OCI-LY3 (cell line): ENCODE measurements around the gene BMP10.
"Not testable (repeated sequence)": the region's sequence is repeated elsewhere in the genome, so short reads cannot be mapped to it uniquely, and the experiment has no call there.

ENCODE experiments used
- H2AFZ ChIP-seq: fragments of 200-600, 300-600 bp; shearing (Covaris generic); 2 replicates; pipeline ENCODE4 v1.6.0; 2014; ENCODE audit warnings: antibody characterized with exemption, low read depth, low read length
- H3K27ac ChIP-seq: fragments of 200-600, 300-600 bp; sonication (generic); 2 replicates; pipeline ENCODE4 v1.5.1; 2014; ENCODE audit warnings: mild to moderate bottlenecking, low read length, moderate library complexity, mixed read lengths
- H3K27me3 ChIP-seq: fragments of 200-600, 300-600 bp; sonication (generic); 2 replicates; pipeline ENCODE4 v1.6.1; 2014; ENCODE audit warnings: low read depth, low read length, mixed read lengths
- H3K36me3 ChIP-seq: fragments of 200-600, 300-600 bp; sonication (generic); replicated peaks from 2 replicates; pipeline ENCODE3; 2014; ENCODE audit warnings: low read depth, low read length, mixed read lengths
- H3K4me1 ChIP-seq: fragments of 300-600, 200-600 bp; sonication (generic); 2 replicates; pipeline ENCODE4 v1.6.1; 2014; ENCODE audit warnings: low read length, mixed read lengths
- H3K4me2 ChIP-seq: fragments of 200-600, 300-600 bp; sonication (generic); 2 replicates; pipeline ENCODE4 v1.6.1; 2014; ENCODE audit warnings: low read length, mixed read lengths
- H3K4me3 ChIP-seq: fragments of 300-600, 200-600 bp; sonication (generic); 2 replicates; pipeline ENCODE4 v1.5.1; 2014; ENCODE audit warnings: antibody characterized with exemption, mild to moderate bottlenecking, low read length, moderate library complexity
- H3K79me2 ChIP-seq: fragments of 300-600, 200-600 bp; shearing (Covaris generic); 2 replicates; pipeline ENCODE4 v1.6.1; 2014; ENCODE audit warnings: mild to moderate bottlenecking, low read length, mixed read lengths
- H3K9ac ChIP-seq: fragments of 300-600, 200-600 bp; shearing (Covaris generic); 2 replicates; pipeline ENCODE4 v1.6.0; 2014; ENCODE audit warnings: mild to moderate bottlenecking, low read length, moderate library complexity
- H3K9me3 ChIP-seq: fragments of 200-600, 300-600 bp; shearing (Covaris generic); 2 replicates; pipeline ENCODE4 v1.6.1; 2014; ENCODE audit warnings: low read length, mixed read lengths; ENCODE audit not compliant: insufficient read depth
- H4K20me1 ChIP-seq: fragments of 200-600, 300-600 bp; sonication (generic); 2 replicates; pipeline ENCODE4 v1.6.1; 2016; ENCODE audit warnings: low read length, mixed read lengths; ENCODE audit not compliant: insufficient read depth
- EZH2phosphoT487 ChIP-seq: fragments of 200-600 bp; shearing (Covaris generic); IDR thresholded peaks from 2 replicates; pipeline ENCODE4 v1.6.1; 2018; ENCODE audit warnings: antibody characterized with exemption, mixed run types, low read depth
- TF ChIP-seq, protein P1 (sequence below): fragments of 200-600, 300-600 bp; sonication (generic); IDR thresholded peaks from 2 replicates; pipeline ENCODE4 v1.5.1; 2014; ENCODE audit warnings: antibody characterized with exemption, low read length, low read depth

Gene BMP10

DNA sequence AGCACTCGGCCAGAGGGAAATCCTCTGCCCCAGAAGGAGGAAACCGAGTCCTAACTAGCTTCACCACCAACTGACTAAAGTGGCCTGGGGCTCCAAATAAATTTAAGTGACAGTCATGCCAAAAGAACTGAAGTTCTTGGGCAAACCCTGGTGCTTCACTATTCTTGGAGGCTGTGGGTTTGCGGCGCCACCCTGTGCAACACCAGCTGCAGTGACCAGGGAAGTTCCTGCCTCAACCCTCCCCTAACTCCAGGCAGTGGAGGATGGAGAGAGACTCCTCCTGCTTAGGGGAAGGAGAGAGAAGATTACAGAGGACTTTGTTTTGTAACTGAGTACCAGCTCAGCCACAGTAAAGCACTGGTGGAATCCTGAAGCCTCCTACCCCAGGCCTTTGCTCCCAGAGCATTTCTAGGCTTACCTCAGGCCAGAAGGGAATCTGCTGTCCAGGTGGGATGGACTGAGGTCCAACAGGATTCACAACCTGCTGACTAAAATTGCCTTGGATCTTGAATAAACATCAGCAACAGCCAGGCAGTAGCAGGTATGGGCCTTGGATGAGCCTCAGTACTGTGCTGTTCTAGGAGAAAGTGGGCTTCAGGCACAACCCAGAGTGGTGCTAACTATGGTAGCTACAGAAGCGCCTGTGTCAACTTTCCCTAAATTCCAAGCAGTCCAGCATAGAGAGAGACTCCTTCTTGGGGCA, 29.4 kb upstream of the BMP10 start:
- H3K9me3 ChIP-seq = peaks cover 32% of the 10 kb centered on the region
- H3K9ac ChIP-seq = no peak overlapping the region
- no peaks in the 10 kb centered on the region for H4K20me1 ChIP-seq
- H3K27me3 ChIP-seq = no peaks in the 10 kb centered on the region
- H3K27ac ChIP-seq = no peak overlapping the region
- no peaks in the 10 kb centered on the region for H3K79me2 ChIP-seq
- H3K4me3 ChIP-seq = no peak overlapping the region
- TF ChIP-seq, protein P1, sequence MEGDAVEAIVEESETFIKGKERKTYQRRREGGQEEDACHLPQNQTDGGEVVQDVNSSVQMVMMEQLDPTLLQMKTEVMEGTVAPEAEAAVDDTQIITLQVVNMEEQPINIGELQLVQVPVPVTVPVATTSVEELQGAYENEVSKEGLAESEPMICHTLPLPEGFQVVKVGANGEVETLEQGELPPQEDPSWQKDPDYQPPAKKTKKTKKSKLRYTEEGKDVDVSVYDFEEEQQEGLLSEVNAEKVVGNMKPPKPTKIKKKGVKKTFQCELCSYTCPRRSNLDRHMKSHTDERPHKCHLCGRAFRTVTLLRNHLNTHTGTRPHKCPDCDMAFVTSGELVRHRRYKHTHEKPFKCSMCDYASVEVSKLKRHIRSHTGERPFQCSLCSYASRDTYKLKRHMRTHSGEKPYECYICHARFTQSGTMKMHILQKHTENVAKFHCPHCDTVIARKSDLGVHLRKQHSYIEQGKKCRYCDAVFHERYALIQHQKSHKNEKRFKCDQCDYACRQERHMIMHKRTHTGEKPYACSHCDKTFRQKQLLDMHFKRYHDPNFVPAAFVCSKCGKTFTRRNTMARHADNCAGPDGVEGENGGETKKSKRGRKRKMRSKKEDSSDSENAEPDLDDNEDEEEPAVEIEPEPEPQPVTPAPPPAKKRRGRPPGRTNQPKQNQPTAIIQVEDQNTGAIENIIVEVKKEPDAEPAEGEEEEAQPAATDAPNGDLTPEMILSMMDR = no peak
- no peak for TF ChIP-seq EZH2phosphoT487
- no peak overlapping the region for H3K4me2 ChIP-seq
- H3K4me1 ChIP-seq = peaks cover 1% of the 10 kb centered on the region; the same call in 1 of the 2 replicates
- H3K36me3 ChIP-seq = peaks cover 3% of the 10 kb centered on the region
- no peak overlapping the region for H2AFZ ChIP-seq

DNA sequence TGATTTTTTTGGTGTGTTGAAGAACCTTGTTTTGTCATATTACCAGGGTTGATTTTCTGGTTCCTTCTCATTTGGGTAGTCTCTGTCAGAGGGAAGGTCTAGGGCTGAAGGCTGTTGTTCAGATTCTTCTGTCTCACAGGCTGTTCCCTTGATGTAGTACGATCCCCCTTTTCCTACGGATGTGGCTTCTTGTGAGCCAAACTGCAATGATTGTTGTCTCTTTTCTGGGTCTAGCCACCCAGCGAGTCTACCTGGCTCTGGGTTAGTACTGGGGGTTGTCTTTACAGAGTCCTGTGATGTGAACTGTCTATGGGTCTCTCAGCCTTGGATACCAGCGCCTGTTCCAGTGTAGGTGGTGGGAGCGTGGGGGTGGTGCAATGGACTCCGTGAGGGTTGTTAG, 24.8 kb upstream of the BMP10 start:
- H3K9me3 ChIP-seq, H3K36me3 ChIP-seq, H3K4me3 ChIP-seq, H3K9ac ChIP-seq, H3K27me3 ChIP-seq, H4K20me1 ChIP-seq, H3K4me1 ChIP-seq, H3K79me2 ChIP-seq, H3K27ac ChIP-seq, H3K4me2 ChIP-seq, H2AFZ ChIP-seq: not testable (repeated sequence)

DNA sequence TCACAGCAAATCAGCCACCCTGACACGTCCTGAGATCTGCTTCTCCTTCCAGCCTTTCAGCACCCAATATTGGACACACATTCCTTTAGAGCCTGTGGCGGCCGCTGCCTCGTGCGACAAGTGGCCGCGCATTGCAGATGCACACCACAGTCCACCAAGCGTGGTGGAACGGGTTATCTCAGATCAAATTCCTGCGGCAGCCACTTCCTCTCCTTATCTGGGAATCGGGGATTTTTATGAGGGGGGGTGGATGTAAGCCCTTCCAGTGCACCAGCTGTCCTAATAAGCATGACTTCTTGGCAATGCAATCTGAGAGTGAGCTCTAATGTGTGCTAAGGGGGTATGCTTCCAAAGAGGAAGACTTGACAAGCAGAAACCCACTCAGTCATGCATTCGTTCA, 18.3 kb upstream of the BMP10 start:
- Histone ChIP-seq H3K27ac (no peak overlapping the region), H3K27me3 (no peaks in the 10 kb centered on the region), H3K4me3 (no peak overlapping the region), H4K20me1 (no peaks in the 10 kb centered on the region), H3K36me3 (no peaks in the 10 kb centered on the region), H3K4me2 (no peak overlapping the region), H3K79me2 (no peaks in the 10 kb centered on the region), H3K4me1 (peaks cover 8% of the 10 kb centered on the region), H2AFZ (no peak overlapping the region), H3K9me3 (no peaks in the 10 kb centered on the region), H3K9ac (no peak overlapping the region)
- TF ChIP-seq EZH2phosphoT487 = no peak
- TF ChIP-seq, protein P1 = no peak

DNA sequence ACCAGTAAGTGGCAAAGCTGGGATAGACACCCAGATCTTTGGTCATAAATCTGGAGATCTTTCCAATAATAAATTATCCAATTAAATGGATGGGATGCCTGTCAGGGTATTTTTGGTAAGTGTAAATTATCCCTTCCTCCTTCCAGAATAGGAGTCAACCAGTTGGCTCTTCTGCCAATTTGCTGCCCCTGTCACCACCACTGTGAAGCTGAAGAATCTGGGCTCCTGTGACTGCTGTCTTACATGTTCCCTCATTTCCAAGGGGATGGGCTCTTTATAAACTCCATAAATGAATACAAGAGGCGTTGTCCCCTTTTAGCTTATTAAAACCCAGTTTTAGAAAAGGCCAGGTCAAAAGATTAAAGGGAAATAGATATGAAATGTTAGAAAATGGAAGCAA, 17.8 kb upstream of the BMP10 start:
- no peak overlapping the region for H2AFZ ChIP-seq
- no peaks in the 10 kb centered on the region for H4K20me1 ChIP-seq
- H3K9ac ChIP-seq = no peak overlapping the region
- TF ChIP-seq, protein P1 = no peak
- no peak for TF ChIP-seq EZH2phosphoT487
- H3K79me2 ChIP-seq = no peaks in the 10 kb centered on the region
- no peak overlapping the region for H3K4me3 ChIP-seq
- H3K36me3 ChIP-seq = no peaks in the 10 kb centered on the region
- H3K4me1 ChIP-seq = peaks cover 12% of the 10 kb centered on the region
- no peaks in the 10 kb centered on the region for H3K9me3 ChIP-seq
- H3K27ac ChIP-seq = no peak overlapping the region
- H3K4me2 ChIP-seq = no peak overlapping the region
- H3K27me3 ChIP-seq = no peaks in the 10 kb centered on the region
